HEK293T (cell line): ENCODE measurements around the gene TEX55.

Experiments used
- ARNT ChIP-seq: fragments of 450-650 bp; IDR thresholded peaks from 2 replicates; pipeline ENCODE4 v1.6.1; 2017; ENCODE audit warnings: mild to moderate bottlenecking
- BHLHE40 ChIP-seq: fragments of 450-650 bp; IDR thresholded peaks from 2 replicates; pipeline ENCODE4 v1.6.1; 2016; ENCODE audit warnings: mild to moderate bottlenecking, moderate library complexity, borderline replicate concordance
- ELF4 ChIP-seq: fragments of 450-650 bp; IDR thresholded peaks from 2 replicates; pipeline ENCODE4 v1.6.1; 2017; ENCODE audit warnings: antibody characterized with exemption
- FOXA1 ChIP-seq: fragments of 450-650 bp; IDR thresholded peaks from 2 replicates; pipeline ENCODE4 v1.6.1; 2016; ENCODE audit warnings: mild to moderate bottlenecking
- L3MBTL2 ChIP-seq: fragments of 450-650 bp; conservative IDR thresholded peaks from 2 replicates; pipeline ENCODE4 v1.6.1; 2016; ENCODE audit warnings: mild to moderate bottlenecking
- LEF1 ChIP-seq: fragments of 450-650 bp; IDR thresholded peaks from 2 replicates; pipeline ENCODE4 v1.6.1; 2017; ENCODE audit warnings: mild to moderate bottlenecking, borderline replicate concordance
- NFRKB ChIP-seq: fragments of 450-650 bp; IDR thresholded peaks from 2 replicates; pipeline ENCODE4 v1.6.1; 2016; ENCODE audit warnings: mild to moderate bottlenecking, moderate library complexity
- PKNOX1 ChIP-seq: fragments of 450-650 bp; IDR thresholded peaks from 2 replicates; pipeline ENCODE4 v1.6.1; 2016
- SP1 ChIP-seq: fragments of 450-650 bp; IDR thresholded peaks from 2 replicates; pipeline ENCODE4 v1.6.1; 2017
- SUZ12 ChIP-seq: fragments of 450-650 bp; IDR thresholded peaks from 2 replicates; pipeline ENCODE4 v1.6.1; 2016; ENCODE audit warnings: mild to moderate bottlenecking
- TARDBP ChIP-seq: fragments of 450-650 bp; IDR thresholded peaks from 2 replicates; pipeline ENCODE4 v1.6.1; 2016
- ZNF384 ChIP-seq: fragments of 450-650 bp; IDR thresholded peaks from 2 replicates; pipeline ENCODE4 v1.6.1; 2016

- no peak for TF ChIP-seq SUZ12
- no peak for TF ChIP-seq ZNF384
- TF ChIP-seq TARDBP: no peak
- no peak for TF ChIP-seq BHLHE40
- TF ChIP-seq ELF4: no peak
- TF ChIP-seq SP1: no peak
- no peak for TF ChIP-seq NFRKB
- TF ChIP-seq L3MBTL2: no peak
- TF ChIP-seq PKNOX1: peak; percentile 63; the same call in 1 of the 2 replicates
- no peak for TF ChIP-seq FOXA1
- TF ChIP-seq ARNT: no peak
- TF ChIP-seq LEF1: no peak
Measured at GRCh38 chr3:119173325-119173724, 27.4 kb downstream of the TEX55 start, which contains the start of gene UPK1B.
